ENCODE measurements around the gene PPP1R1B.

DNA sequence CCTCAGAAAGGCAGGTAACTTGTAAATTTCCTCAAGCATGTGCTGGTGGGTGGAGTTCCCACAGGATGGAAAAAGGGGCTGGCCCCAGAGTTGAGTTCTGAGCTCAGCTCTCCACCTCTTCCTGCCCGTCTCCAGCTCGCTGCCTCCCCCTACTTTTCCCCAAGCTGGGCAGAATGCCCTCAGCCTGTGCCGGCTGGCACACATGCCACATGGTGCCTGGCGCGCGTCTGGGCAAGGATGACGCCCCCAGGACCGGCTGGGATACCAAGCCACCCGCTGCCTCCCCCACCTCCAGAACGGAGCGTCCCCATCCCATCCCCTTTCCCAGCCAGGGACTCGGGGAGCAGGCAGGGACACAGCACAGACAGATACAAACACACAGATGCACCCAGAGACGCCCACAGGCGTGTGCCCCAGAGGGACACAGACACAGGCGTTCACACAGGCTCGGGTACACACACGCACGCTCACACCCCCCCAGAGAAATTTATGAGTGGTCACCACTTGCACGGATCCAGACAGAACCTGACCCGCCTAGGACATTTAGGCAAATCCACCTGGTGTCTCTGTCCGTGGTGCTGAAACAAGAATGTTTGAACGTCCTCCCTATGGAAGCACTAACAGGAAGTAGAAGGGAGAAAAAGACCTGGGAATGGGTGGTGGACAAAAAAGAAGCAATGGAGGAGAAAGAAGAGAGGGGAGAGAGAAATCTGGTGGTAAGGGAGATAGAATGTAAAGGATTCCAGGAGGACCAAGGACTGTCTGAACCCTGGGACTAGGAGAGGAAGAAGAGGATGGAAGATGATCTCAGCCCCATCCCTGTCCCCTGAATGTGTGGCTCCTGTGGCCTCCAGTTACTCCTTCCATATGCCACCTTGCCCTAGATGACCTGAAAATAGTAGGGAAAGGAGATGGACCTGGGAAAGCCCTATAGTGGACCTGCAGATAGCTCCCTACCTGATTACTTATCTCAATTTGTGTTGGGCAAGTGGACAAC lies 34.5 kb upstream of the PPP1R1B start:
- TF ChIP-seq, protein P1, sequence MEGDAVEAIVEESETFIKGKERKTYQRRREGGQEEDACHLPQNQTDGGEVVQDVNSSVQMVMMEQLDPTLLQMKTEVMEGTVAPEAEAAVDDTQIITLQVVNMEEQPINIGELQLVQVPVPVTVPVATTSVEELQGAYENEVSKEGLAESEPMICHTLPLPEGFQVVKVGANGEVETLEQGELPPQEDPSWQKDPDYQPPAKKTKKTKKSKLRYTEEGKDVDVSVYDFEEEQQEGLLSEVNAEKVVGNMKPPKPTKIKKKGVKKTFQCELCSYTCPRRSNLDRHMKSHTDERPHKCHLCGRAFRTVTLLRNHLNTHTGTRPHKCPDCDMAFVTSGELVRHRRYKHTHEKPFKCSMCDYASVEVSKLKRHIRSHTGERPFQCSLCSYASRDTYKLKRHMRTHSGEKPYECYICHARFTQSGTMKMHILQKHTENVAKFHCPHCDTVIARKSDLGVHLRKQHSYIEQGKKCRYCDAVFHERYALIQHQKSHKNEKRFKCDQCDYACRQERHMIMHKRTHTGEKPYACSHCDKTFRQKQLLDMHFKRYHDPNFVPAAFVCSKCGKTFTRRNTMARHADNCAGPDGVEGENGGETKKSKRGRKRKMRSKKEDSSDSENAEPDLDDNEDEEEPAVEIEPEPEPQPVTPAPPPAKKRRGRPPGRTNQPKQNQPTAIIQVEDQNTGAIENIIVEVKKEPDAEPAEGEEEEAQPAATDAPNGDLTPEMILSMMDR (IDR thresholded peaks at IDR 0.05 in 4 of 5, conservative IDR thresholded peaks at IDR 0.05 in 1 of 5) = no peak
- TF ChIP-seq POLR2A (IDR thresholded peaks at IDR 0.05) = no peak

Measured in gastrocnemius medialis (tissue), 4 donors.